NCI-H1417 (cell line): ENCODE results near the gene USP15.

Experiments
- DNase-seq, 3 experiments: peaks; one replicate each; lab custom pipeline; 2025; lab: John Stamatoyannopoulos, UW

The USP15 gene

DNA sequence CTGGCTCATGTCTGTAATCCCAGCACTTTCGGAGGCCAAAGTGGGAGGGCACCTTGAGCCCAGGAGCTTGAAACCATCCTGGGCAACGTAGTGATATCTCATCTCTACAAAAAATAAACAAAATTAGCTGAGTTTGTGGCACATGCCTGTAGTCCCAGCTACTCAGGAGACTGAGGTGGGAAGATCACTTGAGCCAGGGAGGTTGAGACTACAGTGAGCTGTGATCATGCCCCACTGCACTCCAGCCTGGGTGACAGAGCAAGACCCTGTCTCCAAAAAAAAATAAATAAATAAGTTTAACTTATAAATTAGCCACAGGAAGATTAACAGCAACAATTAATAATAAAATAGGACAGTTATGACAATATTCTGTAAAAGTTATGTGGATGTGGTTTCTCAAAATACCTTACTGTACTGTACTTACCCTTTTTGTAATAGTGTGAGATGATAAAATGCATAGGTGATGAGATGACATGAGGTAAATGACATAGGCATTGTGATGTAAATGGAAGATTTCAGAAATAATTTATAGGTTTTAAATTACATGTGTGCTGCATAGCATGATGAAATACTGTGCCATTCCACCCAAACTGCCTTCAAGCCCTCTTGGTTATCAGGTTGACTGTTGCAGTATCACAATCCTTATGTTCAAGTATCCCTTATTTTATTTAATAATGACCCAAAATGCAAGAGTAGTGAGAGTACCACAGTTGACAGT lies 22.0 kb downstream of the USP15 start:
- DNase-seq, result peak in 1 of 3 experiments; percentile 7

DNA sequence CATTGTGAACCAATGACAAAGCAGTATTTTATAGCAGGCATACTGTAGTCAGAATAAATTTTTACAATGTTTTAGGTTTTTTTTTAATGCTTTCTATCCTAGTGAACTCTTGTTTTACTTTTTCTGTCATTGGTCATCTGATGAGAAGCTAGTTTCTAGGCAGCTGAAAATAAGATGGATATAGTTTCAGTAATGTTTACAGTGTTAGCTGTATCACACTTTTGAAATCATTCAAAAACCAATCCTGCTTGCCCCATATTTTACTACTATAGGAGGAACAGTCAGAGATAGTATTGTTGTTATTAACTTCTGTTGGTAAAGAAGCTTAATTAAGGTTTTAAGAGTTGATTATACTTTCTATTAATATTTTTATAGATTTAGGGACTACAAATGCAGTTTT lies 24.5 kb downstream of the USP15 start:
- DNase-seq, result no peak

DNA sequence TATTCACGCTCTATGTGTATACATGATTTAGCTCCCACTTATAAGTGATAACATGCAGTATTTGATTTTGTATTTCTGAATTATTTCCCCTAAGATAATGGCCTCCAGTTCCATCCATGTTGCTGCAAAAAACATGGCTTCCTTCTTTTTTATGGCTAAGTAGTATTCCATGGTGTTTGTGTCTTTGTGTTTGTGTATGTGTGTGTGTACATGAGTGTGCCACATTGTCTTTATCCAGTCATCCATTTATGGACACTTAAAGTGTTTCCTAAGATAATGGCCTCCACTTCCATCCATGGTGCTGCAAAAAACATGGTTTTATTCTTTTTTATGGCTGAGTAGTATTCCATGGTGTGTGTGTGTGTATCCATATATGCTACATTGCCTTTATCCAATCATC lies 25.1 kb downstream of the USP15 start:
- no peak for DNase-seq

DNA sequence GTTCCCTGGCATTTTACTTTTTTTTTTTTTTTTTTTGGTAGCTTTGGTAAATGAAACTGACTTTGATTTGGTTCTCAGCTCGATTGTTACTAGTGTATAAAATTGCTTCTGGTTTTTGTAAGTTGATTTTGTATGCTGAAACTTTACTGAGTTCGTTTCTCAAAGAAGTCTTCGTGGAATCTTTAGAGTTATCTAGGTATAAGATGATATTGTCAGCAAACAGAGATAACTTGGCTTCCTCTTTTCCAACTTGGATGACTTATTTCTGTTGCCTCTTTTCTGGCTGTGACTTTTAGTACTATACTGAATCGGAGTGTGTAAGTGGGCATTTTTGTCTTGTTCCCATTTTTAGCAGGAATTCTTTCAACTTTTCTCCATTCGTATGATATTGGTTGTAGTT lies 28.1 kb downstream of the USP15 start:
- no peak for DNase-seq

GRCh38 chr12:62290846-62291245 lies 30.6 kb downstream of the USP15 start:
- no peak for DNase-seq

DNA sequence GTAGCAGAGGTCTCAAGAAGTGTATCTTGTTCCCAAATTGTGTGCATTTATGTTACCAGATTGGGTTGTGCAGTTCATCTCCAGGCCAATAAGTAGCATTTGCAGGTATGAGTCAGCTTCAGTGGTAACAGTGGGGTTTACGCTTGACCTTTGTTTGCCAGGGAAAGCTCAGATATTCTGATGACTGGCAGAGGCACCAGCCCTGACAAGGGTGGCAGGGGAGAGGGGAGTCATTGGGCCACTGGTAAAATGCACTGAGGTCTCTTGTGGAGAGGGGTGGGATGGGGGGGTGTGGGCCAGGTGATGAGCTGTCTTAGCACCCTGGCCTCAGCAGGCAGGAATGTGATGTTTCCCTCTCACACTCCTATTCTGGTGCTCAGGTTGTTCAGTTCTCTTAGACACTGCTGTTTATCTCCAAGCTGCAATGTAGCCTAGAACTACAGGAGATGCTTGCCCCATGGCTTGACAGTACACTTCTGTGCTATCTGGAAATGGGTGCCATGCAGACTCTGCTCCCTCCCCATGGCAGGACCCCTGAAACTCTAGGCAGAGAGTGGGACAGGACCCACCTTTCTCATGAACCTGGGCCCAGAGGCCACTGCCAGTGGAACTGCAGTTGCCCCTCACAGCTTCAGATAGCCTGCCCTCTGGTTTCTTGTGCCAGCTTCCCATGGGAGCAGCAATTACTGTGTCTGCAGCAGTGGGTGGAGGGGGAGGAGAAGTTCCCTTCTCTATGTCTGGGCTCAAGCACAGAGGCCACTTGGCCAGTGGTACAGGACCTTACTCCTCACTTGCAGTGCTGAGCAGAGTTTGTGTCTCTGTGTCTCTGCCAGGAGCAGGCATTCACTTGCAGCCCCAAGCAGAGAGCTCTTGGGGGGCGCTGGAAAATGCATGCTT lies 31.9 kb downstream of the USP15 start:
- no peak for DNase-seq

DNA sequence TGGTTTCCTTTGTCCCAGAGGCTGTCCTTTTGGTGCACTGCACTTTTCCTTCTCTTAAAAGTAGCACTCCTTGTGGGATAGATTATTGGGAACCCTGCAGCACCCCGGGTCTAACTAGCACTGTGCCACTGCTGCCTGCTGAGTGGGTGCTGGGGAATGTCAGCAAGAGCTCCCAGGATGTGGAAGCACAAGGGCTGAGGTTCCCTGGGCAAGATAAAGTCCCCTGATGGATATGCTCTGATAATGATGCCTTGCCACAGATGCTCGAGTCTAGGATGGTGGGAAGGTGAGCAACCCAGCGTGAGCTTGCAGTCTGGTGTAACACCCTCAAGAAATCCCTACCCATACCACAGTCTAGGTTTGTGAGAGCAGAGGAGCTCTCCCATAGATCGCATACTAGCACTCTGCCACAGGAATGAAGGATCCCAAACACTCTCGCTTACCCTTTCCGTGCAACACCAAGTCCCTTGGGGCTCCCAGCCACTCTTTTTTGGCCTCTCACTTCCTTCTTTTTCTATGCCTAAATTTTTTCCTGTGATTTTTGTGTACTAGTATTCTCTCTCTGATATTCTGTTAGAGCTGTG lies 32.6 kb downstream of the USP15 start:
- no peak for DNase-seq

DNA sequence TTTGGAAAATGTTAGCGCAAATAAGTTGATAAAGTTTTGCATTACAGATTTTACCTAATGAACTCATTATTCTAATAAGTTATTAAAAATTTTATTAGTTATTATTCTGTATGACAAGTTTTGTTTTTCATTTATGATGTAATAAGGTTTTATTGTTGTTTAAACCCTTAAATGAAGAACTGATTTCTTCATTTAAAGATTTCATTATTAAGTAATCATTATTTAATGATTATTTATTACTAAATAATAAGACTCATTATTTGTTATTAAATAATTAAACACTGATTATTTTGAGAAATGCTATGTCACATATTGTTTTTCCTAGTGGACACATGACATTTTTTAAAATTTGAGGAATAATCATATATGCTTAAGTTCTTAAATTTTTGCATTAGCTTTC lies 34.2 kb downstream of the USP15 start:
- DNase-seq, result no peak

- no peak for DNase-seq
Observed at GRCh38 chr12:62296001-62296400, 35.8 kb downstream of the USP15 start.

GRCh38 chr12:62297321-62297720 lies 37.1 kb downstream of the USP15 start:
- no peak for DNase-seq

DNA sequence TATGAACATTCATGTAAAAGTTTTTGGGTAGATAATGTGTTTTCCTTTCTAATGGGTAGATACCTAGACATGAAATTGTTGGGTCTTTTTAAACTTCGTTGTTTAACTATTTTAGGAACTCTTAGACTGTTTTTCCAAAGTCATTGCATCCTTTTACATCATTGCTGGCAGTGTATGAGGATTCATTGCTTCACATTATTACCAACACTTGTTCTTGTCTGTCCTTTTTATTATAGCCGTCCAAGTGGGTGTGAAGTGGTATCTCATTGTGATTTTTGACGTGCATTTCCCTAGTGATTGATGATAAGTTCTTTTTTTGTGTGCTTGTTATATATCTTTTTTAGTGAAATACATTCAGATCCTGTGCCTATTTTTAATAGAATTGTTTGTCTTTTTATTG lies 39.4 kb downstream of the USP15 start:
- peak in 2 of 3 experiments; percentile 39 to 62 for DNase-seq

DNA sequence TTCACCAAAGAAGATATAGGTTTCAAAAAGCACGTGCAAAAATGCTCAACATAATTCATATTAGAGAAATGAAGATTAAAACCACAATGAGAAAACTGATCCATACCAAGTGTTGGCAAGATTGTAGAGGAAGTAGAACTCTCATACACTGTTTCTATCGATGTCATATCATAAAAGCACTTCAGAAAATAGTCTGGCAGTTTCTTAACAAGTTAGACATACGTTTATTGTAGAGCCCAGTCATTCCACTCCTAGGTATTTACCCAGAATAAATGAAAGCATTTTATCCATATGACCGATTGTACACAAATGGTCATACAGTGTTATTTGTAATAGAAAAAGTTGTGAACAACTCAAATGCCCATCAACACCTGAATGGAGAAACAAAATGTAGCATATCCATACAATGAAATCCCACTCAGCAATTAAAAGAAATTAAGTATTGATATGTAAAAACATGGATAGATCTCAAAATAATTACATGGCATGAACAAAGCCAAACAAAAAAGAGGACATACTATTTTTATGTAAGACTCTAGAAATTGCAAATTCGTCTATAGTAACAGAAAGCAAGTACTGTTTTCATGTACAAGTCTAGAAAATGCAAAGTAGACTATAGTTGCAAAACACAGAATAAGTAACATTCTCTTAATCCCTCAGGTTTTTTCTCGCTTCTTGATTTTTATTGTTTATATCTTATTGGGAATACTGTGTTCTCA lies 41.0 kb downstream of the USP15 start:
- DNase-seq, result no peak

- no peak for DNase-seq
Observed at GRCh38 chr12:62301799-62302133, 41.6 kb downstream of the USP15 start.

- no peak for DNase-seq
Observed at GRCh38 chr12:62304560-62304959, 44.4 kb downstream of the USP15 start.

DNA sequence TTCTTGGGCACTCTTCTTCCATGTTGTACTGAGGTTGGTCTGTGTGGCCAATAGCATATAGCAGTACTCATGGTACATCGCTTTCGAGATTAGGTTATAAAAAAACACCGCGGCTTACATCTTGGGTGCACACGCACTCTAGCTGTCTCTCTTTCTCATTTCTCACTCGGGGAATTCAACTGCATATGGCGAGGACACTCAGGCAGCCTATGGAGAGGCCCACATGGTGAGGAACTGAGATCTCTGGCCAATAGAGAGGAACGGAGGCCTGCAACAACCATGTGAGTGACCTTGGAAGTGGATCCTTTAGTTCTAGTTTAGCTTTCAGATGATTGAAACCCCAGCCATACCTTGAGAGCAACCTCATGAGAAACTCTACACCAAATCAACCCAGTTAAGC lies 45.6 kb downstream of the USP15 start:
- DNase-seq, result no peak

DNA sequence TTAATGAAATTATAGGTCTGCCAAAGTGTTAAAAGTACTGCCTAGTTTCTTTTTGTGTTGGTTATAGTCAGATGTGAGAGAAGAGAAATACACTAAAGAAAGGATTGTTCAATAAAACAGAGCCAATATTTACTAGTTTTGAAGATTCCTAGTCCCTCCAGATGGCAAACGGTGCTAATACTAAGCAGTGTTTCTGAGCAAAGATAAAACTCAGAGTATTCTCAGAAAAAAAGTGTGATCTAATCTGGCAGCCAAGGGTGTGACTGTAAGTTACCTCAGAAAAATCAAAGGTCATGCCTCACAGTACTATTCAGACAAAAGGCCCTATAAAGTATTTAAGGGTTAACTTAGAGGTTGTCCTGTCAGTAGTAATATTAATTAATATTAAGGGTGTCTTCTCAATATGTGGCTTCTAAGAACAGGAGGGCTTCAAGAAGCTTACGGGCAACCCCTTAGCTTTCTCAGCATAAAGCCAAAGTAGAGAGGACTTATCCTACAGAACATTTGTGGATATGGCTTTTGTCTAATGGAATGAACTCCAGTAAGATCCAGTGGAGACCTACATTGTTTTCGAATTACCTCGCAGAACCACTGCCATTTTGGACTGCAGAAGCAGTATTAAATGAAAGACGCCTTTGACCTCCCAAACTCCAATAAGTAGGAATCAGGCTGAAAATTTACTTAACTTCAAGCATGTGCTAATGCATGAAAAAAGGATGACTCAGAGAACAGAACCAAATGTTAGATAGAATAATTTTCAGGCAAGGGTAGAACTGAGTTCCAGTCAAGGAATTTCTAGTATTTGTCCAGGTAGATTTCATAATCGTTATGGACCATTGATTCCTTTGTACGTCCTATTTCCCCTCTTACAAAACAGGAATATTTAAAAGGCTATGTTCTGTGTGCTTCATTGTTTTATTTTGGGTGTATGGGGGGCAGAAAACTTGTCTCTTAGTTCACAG lies 46.6 kb downstream of the USP15 start:
- DNase-seq, result no peak

DNA sequence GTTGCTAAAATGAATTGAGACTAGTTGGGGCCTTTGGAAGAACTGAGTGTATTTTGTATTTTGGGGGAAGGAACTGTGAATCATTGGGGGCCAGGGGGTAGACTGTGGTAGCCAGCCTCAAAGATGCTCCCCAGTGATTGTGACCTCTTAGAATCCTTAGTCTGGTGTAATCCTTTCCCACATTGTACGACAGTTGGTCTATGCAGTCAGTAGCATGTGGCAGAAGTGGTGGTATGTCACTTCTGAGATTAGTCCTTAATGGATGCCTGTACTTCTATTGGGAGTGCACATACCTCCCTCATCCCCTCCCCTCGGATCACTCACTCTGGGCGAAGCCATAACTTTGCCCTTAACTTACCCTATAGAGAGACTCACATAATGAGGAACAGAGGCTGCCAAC lies 48.0 kb downstream of the USP15 start:
- no peak for DNase-seq

DNA sequence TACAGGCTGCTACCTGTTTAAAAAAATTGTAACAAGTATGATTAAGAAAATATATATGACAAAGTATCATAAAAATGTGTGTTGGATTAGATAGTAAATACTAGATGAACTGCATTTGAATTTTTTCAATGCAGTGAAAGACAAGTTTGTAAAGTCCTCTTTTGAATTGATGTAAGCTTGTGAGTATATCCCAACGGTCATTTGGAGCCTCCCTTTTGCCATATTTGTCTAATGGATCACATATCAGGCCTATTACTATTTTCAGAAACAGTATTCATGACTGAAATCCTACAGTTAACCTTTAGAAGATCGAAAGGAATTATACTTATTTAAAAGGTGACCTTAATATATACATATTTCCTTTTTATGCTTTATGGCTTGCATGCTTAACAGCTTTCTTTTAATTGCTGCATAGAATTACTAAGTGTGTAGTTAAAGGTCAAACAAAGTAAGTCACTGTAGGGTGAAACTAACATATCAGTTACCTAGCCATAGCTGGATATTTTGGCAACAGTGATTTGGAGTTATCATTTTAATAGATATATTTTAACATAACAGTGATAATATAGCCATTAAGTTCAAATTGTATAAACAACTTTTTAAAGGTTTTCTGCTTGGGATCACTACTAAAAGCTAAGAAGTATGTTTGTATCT lies 53.6 kb downstream of the USP15 start:
- DNase-seq, result no peak

DNA sequence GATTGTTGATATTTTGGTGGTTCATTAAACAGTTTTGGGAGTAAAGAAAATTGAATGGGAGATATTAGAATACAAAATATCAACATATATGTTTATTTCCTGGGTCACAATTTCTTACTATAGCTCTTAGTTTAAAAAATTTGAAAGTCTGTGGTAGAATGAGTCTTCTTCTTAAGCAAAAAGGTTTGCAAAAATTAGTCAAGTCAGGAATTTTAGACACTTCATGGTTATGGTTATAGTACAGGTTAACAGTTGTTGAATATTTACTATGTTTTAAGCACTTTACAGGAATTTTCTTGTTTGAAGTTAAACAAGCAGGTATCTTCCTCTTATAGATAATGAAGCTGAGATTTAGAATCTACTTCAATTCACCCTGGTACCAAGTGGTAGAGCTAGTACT lies 56.8 kb downstream of the USP15 start:
- no peak for DNase-seq

- no peak for DNase-seq
Observed at GRCh38 chr12:62319058-62319457, 58.9 kb downstream of the USP15 start.

DNA sequence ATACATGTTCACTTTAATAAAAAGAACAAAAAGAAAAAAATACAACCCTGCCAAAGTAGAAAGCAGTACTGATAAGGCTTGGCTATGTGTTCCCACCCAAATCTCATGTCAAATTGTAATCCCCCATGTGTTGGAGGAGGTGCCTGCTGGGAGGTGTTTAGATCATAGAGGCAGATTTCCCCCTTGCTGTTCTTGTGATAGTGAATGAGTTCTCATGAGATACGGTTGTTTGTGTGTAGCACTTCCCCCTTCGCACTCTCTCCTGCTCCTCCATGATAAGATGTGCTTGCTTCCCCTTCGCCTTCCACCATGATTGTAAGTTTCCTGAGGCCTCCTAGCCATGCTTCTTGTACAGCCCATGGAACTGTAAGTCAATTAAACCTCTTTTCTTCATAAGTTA lies 59.9 kb downstream of the USP15 start:
- no peak for DNase-seq
